GM21717 (cell line): ENCODE data around the gene CDK5RAP3.
"Not testable (repeated sequence)": the region's sequence is repeated elsewhere in the genome, so short reads cannot be mapped to it uniquely, and the experiment has no call there.

ENCODE experiments used
- ATAC-seq: cut with Tn5 transposase; IDR thresholded peaks from one replicate; pipeline ENCODE4 v1.9.1; 2021; ENCODE audit warnings: mild to moderate bottlenecking, moderate library complexity; ENCODE audit not compliant: unreplicated experiment

The CDK5RAP3 gene

GRCh38 chr17:47970725-47971499, at the start of gene CDK5RAP3:
CDK5RAP3 (plus strand) TSS chr17:47971113; CDS start chr17:47971147, 34 bp downstream.
- peak; percentile 95 for ATAC-seq

GRCh38 chr17:47924785-47925677, 45.9 kb upstream of the CDK5RAP3 start:
- no peak for ATAC-seq

GRCh38 chr17:47925678-47925988, 45.3 kb upstream of the CDK5RAP3 start:
- no peak for ATAC-seq

GRCh38 chr17:47927821-47928400, 43.0 kb upstream of the CDK5RAP3 start:
- no peak for ATAC-seq

- ATAC-seq = no peak
Observed at GRCh38 chr17:47928415-47928814, 42.5 kb upstream of the CDK5RAP3 start.

- no peak for ATAC-seq
Observed at GRCh38 chr17:47929218-47930000, 41.5 kb upstream of the CDK5RAP3 start.

GRCh38 chr17:47931848-47932247, 39.1 kb upstream of the CDK5RAP3 start:
- ATAC-seq = no peak

- ATAC-seq = no peak
Observed at GRCh38 chr17:47934856-47935255, 36.1 kb upstream of the CDK5RAP3 start.

- ATAC-seq = not testable (repeated sequence)
Observed at GRCh38 chr17:47935468-47935867, 35.4 kb upstream of the CDK5RAP3 start.

- no peak for ATAC-seq
Observed at GRCh38 chr17:47935961-47936360, 35.0 kb upstream of the CDK5RAP3 start.

GRCh38 chr17:47937941-47938340, 33.0 kb upstream of the CDK5RAP3 start:
- no peak for ATAC-seq

- ATAC-seq = peak; percentile 88
Observed at GRCh38 chr17:47941246-47942095, 29.4 kb upstream of the CDK5RAP3 start, which contains the start of gene PNPO. PNPO (plus strand) TSS chr17:47941571; CDS start chr17:47941676, 105 bp downstream.

- no peak for ATAC-seq
Observed at GRCh38 chr17:47942096-47942510, 28.8 kb upstream of the CDK5RAP3 start.

- ATAC-seq = no peak
Observed at GRCh38 chr17:47942568-47942967, 28.3 kb upstream of the CDK5RAP3 start.

- no peak for ATAC-seq
Observed at GRCh38 chr17:47945080-47945479, 25.8 kb upstream of the CDK5RAP3 start.

GRCh38 chr17:47945529-47946508, 25.1 kb upstream of the CDK5RAP3 start:
- ATAC-seq = no peak

- no peak for ATAC-seq
Observed at GRCh38 chr17:47946516-47946915, 24.4 kb upstream of the CDK5RAP3 start.

- peak; percentile 42 for ATAC-seq
Observed at GRCh38 chr17:47946929-47947397, 23.9 kb upstream of the CDK5RAP3 start.
